CD4-positive, CD25-positive, alpha-beta regulatory T cell (primary cell): ENCODE results near the gene SNX30. TPM values are rescaled to one million over a fixed set of nuclear protein-coding genes. Genes with fewer than 3 reads are reported as not detected.

Experiments
- ATAC-seq, 2 donors: fragments of 150-1000 bp; cut with Tn5 transposase; one replicate each; pipeline ENCODE4 v1.10.0; 2021; ENCODE audit warnings: low read depth in 2 of 2, moderate number of reproducible peaks in 2 of 2, moderate library complexity in 1 of 2
- DNase-seq, 3 donors: peaks; one replicate each; pipeline versions ENCODE4 v3.0.0 to v3.0.0-alpha.2; 2012 to 2022; ENCODE audit warnings: mixed read lengths in 1 of 3
- H3K27ac ChIP-seq: one replicate; pipeline ENCODE4 v1.7.0; 2013; ENCODE audit warnings: mild to moderate bottlenecking, low read length; ENCODE audit not compliant: insufficient read depth, poor library complexity, severe bottlenecking
- H3K27me3 ChIP-seq: one replicate; pipeline ENCODE4 v1.7.0; 2013; ENCODE audit warnings: low read length; ENCODE audit not compliant: control insufficient read depth, insufficient read depth
- H3K36me3 ChIP-seq: one replicate; pipeline ENCODE4 v1.7.0; 2013; ENCODE audit warnings: mild to moderate bottlenecking, low read length, moderate library complexity; ENCODE audit not compliant: control insufficient read depth, insufficient read depth
- H3K4me1 ChIP-seq: 2 replicates; pipeline ENCODE4 v1.7.0; 2013; ENCODE audit warnings: mild to moderate bottlenecking, low read length; ENCODE audit not compliant: insufficient read depth, control insufficient read depth, poor library complexity, severe bottlenecking
- H3K4me3 ChIP-seq: one replicate; pipeline ENCODE4 v1.7.0; 2013; ENCODE audit warnings: low read depth, mild to moderate bottlenecking, low read length, moderate library complexity
- H3K9me3 ChIP-seq, 2 experiments: 1 replicate in 1 of 2; 2 replicates in 1 of 2; pipeline ENCODE4 v1.7.0; 2013; ENCODE audit warnings: low read length in 2 of 2, mild to moderate bottlenecking in 1 of 2, moderate library complexity in 1 of 2; ENCODE audit not compliant: control insufficient read depth in 2 of 2
- H3K27ac Mint-ChIP-seq, 3 donors: one replicate each; pipeline ENCODE4 v1.8.0; 2020 to 2022; ENCODE audit warnings: mild to moderate bottlenecking in 3 of 3, mixed read lengths in 3 of 3, moderate library complexity in 2 of 3
- H3K27me3 Mint-ChIP-seq: one replicate; pipeline ENCODE4 v1.8.0; 2022; ENCODE audit warnings: mild to moderate bottlenecking, mixed read lengths
- H3K36me3 Mint-ChIP-seq: one replicate; pipeline ENCODE4 v1.8.0; 2020; ENCODE audit warnings: mixed read lengths
- H3K4me1 Mint-ChIP-seq, 4 donors: one replicate each; pipeline ENCODE4 v1.8.0; 2020 to 2022; ENCODE audit warnings: mixed read lengths in 4 of 4, mild to moderate bottlenecking in 1 of 4
- H3K4me3 Mint-ChIP-seq, 4 donors: one replicate each; pipeline ENCODE4 v1.8.0; 2020 to 2022; ENCODE audit warnings: mild to moderate bottlenecking in 4 of 4, mixed read lengths in 4 of 4, moderate library complexity in 3 of 4
- H3K9me3 Mint-ChIP-seq, 7 donors: one replicate each; pipeline ENCODE4 v1.8.0; 2020 to 2022; ENCODE audit warnings: mixed read lengths in 7 of 7, mild to moderate bottlenecking in 3 of 7, moderate library complexity in 2 of 7
- polyA plus RNA-seq, 4 donors: library from polyadenylated mRNA; unstranded; fragments of 300-500 nt; fragmentation: Illumina TruSeq; gene quantifications; one replicate each; pipeline ENCODE4 v1.2.3, GENCODE V29; 2021
- total RNA-seq: library from RNA; stranded (reverse); gene quantifications from one replicate; pipeline ENCODE4 v1.2.3, GENCODE V29; 2022

Gene SNX30
- total and polyA plus RNA-seq, 5 donors from 2014 or later, result 1.5 to 12.3 (median 2.0) TPM

- no peak for ATAC-seq
- Mint-ChIP-seq H3K4me3 (no peak overlapping the region), H3K27ac (no peak overlapping the region), H3K27me3 (no peaks in the 10 kb centered on the region), H3K9me3 (no peaks in the 10 kb centered on the region), H3K4me1 (peaks cover 0 to 8% (median 4%) of the 10 kb centered on the region in 4 donors), H3K36me3 (peaks cover 47% of the 10 kb centered on the region)
- Histone ChIP-seq H3K9me3 (no peaks in the 10 kb centered on the region), H3K27ac (no peak overlapping the region), H3K36me3 (peaks cover 18% of the 10 kb centered on the region), H3K4me1 (no peaks in the 10 kb centered on the region), H3K27me3 (no peaks in the 10 kb centered on the region), H3K4me3 (no peak overlapping the region)
- DNase-seq, result no peak
These were observed 117.9 kb downstream of the SNX30 start for GRCh38 chr9:112868461-112868860.

- Histone ChIP-seq H3K4me3 (no peak overlapping the region), H3K9me3 (no peaks in the 10 kb centered on the region), H3K36me3 (peaks cover 17% of the 10 kb centered on the region), H3K27ac (no peak overlapping the region), H3K27me3 (no peaks in the 10 kb centered on the region), H3K4me1 (no peaks in the 10 kb centered on the region)
- Mint-ChIP-seq H3K9me3 (no peaks in the 10 kb centered on the region), H3K4me1 (peaks cover 0 to 6% (median under 1%) of the 10 kb centered on the region in 4 donors), H3K36me3 (peaks cover 43% of the 10 kb centered on the region), H3K27me3 (no peaks in the 10 kb centered on the region), H3K27ac (no peak overlapping the region), H3K4me3 (no peak overlapping the region)
- DNase-seq (no peak), ATAC-seq (no peak)
These were observed 118.5 kb downstream of the SNX30 start for GRCh38 chr9:112869041-112869529.

GRCh38 chr9:112869917-112870316 lies 119.4 kb downstream of the SNX30 start:
- H3K9me3 ChIP-seq, result no peaks in the 10 kb centered on the region
- DNase-seq (no peak), ATAC-seq (no peak)
- H3K4me3 ChIP-seq, result no peak overlapping the region
- Mint-ChIP-seq H3K4me1 (peaks cover 0 to 6% (median 0%) of the 10 kb centered on the region in 4 donors), H3K27ac (no peak overlapping the region), H3K36me3 (peaks cover 43% of the 10 kb centered on the region), H3K4me3 (no peak overlapping the region), H3K27me3 (no peaks in the 10 kb centered on the region), H3K9me3 (no peaks in the 10 kb centered on the region)
- no peaks in the 10 kb centered on the region for H3K4me1 ChIP-seq
- H3K36me3 ChIP-seq, result peaks cover 11% of the 10 kb centered on the region
- H3K27ac ChIP-seq, result no peak overlapping the region
- H3K27me3 ChIP-seq, result no peaks in the 10 kb centered on the region

GRCh38 chr9:112870556-112870955 lies 120.0 kb downstream of the SNX30 start:
- Mint-ChIP-seq H3K4me3 (no peak overlapping the region), H3K27ac (no peak overlapping the region), H3K27me3 (no peaks in the 10 kb centered on the region), H3K4me1 (peaks cover 0 to 6% (median 0%) of the 10 kb centered on the region in 4 donors), H3K36me3 (peaks cover 47% of the 10 kb centered on the region), H3K9me3 (no peaks in the 10 kb centered on the region)
- DNase-seq (no peak), ATAC-seq (no peak)
- no peaks in the 10 kb centered on the region for H3K4me1 ChIP-seq
- no peak overlapping the region for H3K4me3 ChIP-seq
- H3K27ac ChIP-seq, result no peak overlapping the region
- no peaks in the 10 kb centered on the region for H3K27me3 ChIP-seq
- H3K9me3 ChIP-seq, result no peaks in the 10 kb centered on the region
- H3K36me3 ChIP-seq, result peaks cover 11% of the 10 kb centered on the region

GRCh38 chr9:112872019-112872418 lies 121.5 kb downstream of the SNX30 start:
- Histone ChIP-seq H3K36me3 (peaks cover 15% of the 10 kb centered on the region), H3K27me3 (no peaks in the 10 kb centered on the region), H3K4me3 (no peak overlapping the region), H3K4me1 (no peaks in the 10 kb centered on the region), H3K9me3 (no peaks in the 10 kb centered on the region), H3K27ac (no peak overlapping the region)
- no peak overlapping the region for H3K4me3 Mint-ChIP-seq
- H3K4me1 Mint-ChIP-seq, result peaks cover 0 to 4% (median 0%) of the 10 kb centered on the region in 4 donors
- ATAC-seq (no peak), DNase-seq (no peak)
- H3K27ac Mint-ChIP-seq, result no peak overlapping the region
- no peaks in the 10 kb centered on the region for H3K9me3 Mint-ChIP-seq
- peaks cover 54% of the 10 kb centered on the region for H3K36me3 Mint-ChIP-seq
- no peaks in the 10 kb centered on the region for H3K27me3 Mint-ChIP-seq

GRCh38 chr9:112873773-112874405 lies 123.3 kb downstream of the SNX30 start:
- peaks cover 8% of the 10 kb centered on the region for H3K36me3 ChIP-seq
- Mint-ChIP-seq H3K27ac (peak overlapping the region in 1 of 3 donors; percentile 26), H3K27me3 (no peaks in the 10 kb centered on the region), H3K4me3 (no peak overlapping the region), H3K4me1 (peaks cover 0 to 4% (median 0%) of the 10 kb centered on the region in 4 donors), H3K36me3 (peaks cover 57% of the 10 kb centered on the region), H3K9me3 (no peaks in the 10 kb centered on the region)
- H3K27me3 ChIP-seq, result no peaks in the 10 kb centered on the region
- no peak overlapping the region for H3K27ac ChIP-seq
- no peak overlapping the region for H3K4me3 ChIP-seq
- DNase-seq, result no peak
- ATAC-seq, result no peak
- no peaks in the 10 kb centered on the region for H3K4me1 ChIP-seq
- H3K9me3 ChIP-seq, result no peaks in the 10 kb centered on the region

- Mint-ChIP-seq H3K9me3 (no peaks in the 10 kb centered on the region), H3K27me3 (peaks cover 4% of the 10 kb centered on the region), H3K4me3 (no peak overlapping the region), H3K4me1 (peaks cover 0 to 2% (median 0%) of the 10 kb centered on the region in 4 donors), H3K36me3 (peaks cover 36% of the 10 kb centered on the region), H3K27ac (no peak overlapping the region)
- no peaks in the 10 kb centered on the region for H3K4me1 ChIP-seq
- ATAC-seq (no peak), DNase-seq (no peak)
- no peak overlapping the region for H3K27ac ChIP-seq
- no peaks in the 10 kb centered on the region for H3K9me3 ChIP-seq
- peaks cover 4% of the 10 kb centered on the region for H3K36me3 ChIP-seq
- no peak overlapping the region for H3K4me3 ChIP-seq
- H3K27me3 ChIP-seq, result no peaks in the 10 kb centered on the region
These were observed 128.2 kb downstream of the SNX30 start for GRCh38 chr9:112878752-112879151.

- Histone ChIP-seq H3K27me3 (no peaks in the 10 kb centered on the region), H3K4me3 (no peak overlapping the region), H3K4me1 (no peaks in the 10 kb centered on the region), H3K27ac (no peak overlapping the region), H3K9me3 (no peaks in the 10 kb centered on the region), H3K36me3 (peaks cover 4% of the 10 kb centered on the region)
- Mint-ChIP-seq H3K9me3 (no peaks in the 10 kb centered on the region), H3K27me3 (peaks cover 4% of the 10 kb centered on the region), H3K36me3 (peaks cover 31% of the 10 kb centered on the region), H3K4me3 (no peak overlapping the region), H3K4me1 (peaks cover 0 to 2% (median 0%) of the 10 kb centered on the region in 4 donors), H3K27ac (peak overlapping the region in 1 of 3 donors; percentile 83)
- ATAC-seq (no peak), DNase-seq (no peak)
These were observed 130.1 kb downstream of the SNX30 start for GRCh38 chr9:112880650-112881049.
